Measurements from ENCODE around the gene MMRN2.
"Not testable (repeated sequence)": the region's sequence is repeated elsewhere in the genome, so short reads cannot be mapped to it uniquely, and the experiment has no call there.

MMRN2 gene

DNA sequence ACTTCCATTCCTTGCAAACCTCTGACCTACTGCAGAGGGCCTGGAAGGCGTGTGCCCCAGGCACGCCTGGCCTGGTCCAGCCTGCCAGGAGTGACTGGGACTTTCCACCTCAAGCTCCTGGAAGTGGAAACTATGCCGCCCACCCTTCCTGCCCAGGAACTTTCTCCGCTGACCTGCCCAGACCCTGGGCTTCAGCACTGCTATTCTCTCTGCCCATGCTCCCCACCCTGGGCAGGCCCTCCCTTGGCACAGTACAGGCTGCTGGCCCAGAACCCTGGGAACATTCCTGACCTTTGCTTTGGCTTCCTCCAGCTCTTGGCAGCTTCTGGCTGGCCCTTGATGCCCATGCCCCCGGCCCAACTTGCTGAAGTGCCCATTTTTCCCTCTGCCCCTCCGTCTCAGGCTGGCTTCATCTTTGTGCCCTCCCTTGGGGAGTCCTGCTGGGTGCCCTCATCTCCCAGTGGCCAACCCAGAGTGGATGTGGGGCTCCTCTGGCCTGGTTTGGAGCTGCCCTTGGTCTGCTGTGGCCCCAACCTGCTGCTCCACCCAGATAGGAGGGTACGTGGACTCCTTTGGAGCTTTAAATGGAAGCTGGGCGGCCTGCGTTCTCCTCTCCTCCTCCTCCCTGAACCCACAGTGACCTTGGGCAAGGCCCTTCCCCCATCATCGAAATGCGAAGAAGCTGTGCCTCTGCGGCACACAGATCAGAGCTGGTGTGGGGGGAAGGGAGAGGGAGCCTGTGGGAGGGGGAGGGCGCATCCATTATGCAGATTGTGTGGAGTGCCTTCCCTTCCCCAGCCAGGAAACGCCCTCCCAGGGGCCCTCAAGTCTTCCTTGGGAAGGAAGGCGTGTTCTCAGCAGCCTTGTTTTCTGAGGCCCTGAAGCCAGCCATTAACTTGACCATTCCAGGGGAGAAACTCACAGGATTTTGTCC, 3.4 kb downstream of the MMRN2 start:
- no peaks in the 10 kb centered on the region for H3K27me3 ChIP-seq (ENCODE audit: control insufficient read depth in 1 of 2, insufficient read depth in 1 of 2, low read length in 2 of 2)
- H2BK12ac ChIP-seq (ENCODE audit: low read length in 2 of 2): peak overlapping the region; percentile 97 to 98
- H2BK120ac ChIP-seq (ENCODE audit: low read depth, low read length): peak overlapping the region; percentile 91
- peak overlapping the region in 1 of 2 experiments; percentile 55 for H3K14ac ChIP-seq (ENCODE audit: low read length in 2 of 2)
- peak overlapping the region; percentile 90 to 98 for H3K18ac ChIP-seq (ENCODE audit: low read depth in 1 of 2, low read length in 2 of 2)
- peak overlapping the region; percentile 58 for H2BK15ac ChIP-seq (ENCODE audit: low read depth, poor library complexity, severe bottlenecking)
- H3K4ac ChIP-seq (ENCODE audit: low read depth in 1 of 2, low read length in 2 of 2): peak overlapping the region; percentile 82 to 97
- H2AFZ ChIP-seq (ENCODE audit: low read depth, low read length): peak overlapping the region; percentile 78
- peak overlapping the region; percentile 95 for H4K8ac ChIP-seq (ENCODE audit: low read length)
- H3K79me1 ChIP-seq (replicated peaks; ENCODE audit: low read length, poor library complexity, severe bottlenecking): no peaks in the 10 kb centered on the region
- H3K9me3 ChIP-seq (ENCODE audit: control insufficient read depth, low read length): no peaks in the 10 kb centered on the region
- peak overlapping the region in 1 of 2 experiments; percentile 57 for H3K23ac ChIP-seq (ENCODE audit: low read length in 2 of 2)
- no peaks in the 10 kb centered on the region for H3K36me3 ChIP-seq (ENCODE audit: control insufficient read depth in 1 of 2, insufficient read depth in 2 of 2, low read depth in 1 of 2, low read length in 2 of 2)
- peak overlapping the region; percentile 98 for H4K91ac ChIP-seq (ENCODE audit: low read length)
- no peak overlapping the region for H2BK5ac ChIP-seq (ENCODE audit: low read depth, low read length, poor library complexity, severe bottlenecking)
- H3K27ac ChIP-seq (ENCODE audit: low read length, poor library complexity, severe bottlenecking): no peak overlapping the region
- DNase-seq: peak; percentile 92
- peaks cover 17% of the 10 kb centered on the region for H3K4me1 ChIP-seq (ENCODE audit: control insufficient read depth, insufficient read depth, low read depth, low read length)
- H3K4me2 ChIP-seq (ENCODE audit: low read length, poor library complexity, severe bottlenecking): no peak overlapping the region
- peak overlapping the region; percentile 68 for H3K9ac ChIP-seq (ENCODE audit: low read length)
- no peak overlapping the region for H2AK5ac ChIP-seq (ENCODE audit: low read length, severe bottlenecking)
- peak overlapping the region in 1 of 2 experiments; percentile 22 for H3K4me3 ChIP-seq (ENCODE audit: insufficient read depth in 1 of 2, low read depth in 1 of 2, low read length in 2 of 2)
- WGBS: 55% methylated on average over 10 of the region's 15 CpGs

- not testable (repeated sequence) for H2BK12ac ChIP-seq (ENCODE audit: low read length in 2 of 2); H4K91ac ChIP-seq (ENCODE audit: low read length); H2BK5ac ChIP-seq (ENCODE audit: low read depth, low read length, poor library complexity, severe bottlenecking); H2BK15ac ChIP-seq (ENCODE audit: low read depth, poor library complexity, severe bottlenecking); H3K9ac ChIP-seq (ENCODE audit: low read length); H3K27ac ChIP-seq (ENCODE audit: low read length, poor library complexity, severe bottlenecking); DNase-seq; H2BK120ac ChIP-seq (ENCODE audit: low read depth, low read length); H3K27me3 ChIP-seq (ENCODE audit: control insufficient read depth in 1 of 2, insufficient read depth in 1 of 2, low read length in 2 of 2); H2AFZ ChIP-seq (ENCODE audit: low read depth, low read length); H3K36me3 ChIP-seq (ENCODE audit: control insufficient read depth in 1 of 2, insufficient read depth in 2 of 2, low read depth in 1 of 2, low read length in 2 of 2); H4K8ac ChIP-seq (ENCODE audit: low read length); H2AK5ac ChIP-seq (ENCODE audit: low read length, severe bottlenecking); H3K4me2 ChIP-seq (ENCODE audit: low read length, poor library complexity, severe bottlenecking); H3K4me3 ChIP-seq (ENCODE audit: insufficient read depth in 1 of 2, low read depth in 1 of 2, low read length in 2 of 2); H3K79me1 ChIP-seq (replicated peaks; ENCODE audit: low read length, poor library complexity, severe bottlenecking); H3K23ac ChIP-seq (ENCODE audit: low read length in 2 of 2); H3K9me3 ChIP-seq (ENCODE audit: control insufficient read depth, low read length); H3K4ac ChIP-seq (ENCODE audit: low read depth in 1 of 2, low read length in 2 of 2); H3K18ac ChIP-seq (ENCODE audit: low read depth in 1 of 2, low read length in 2 of 2); H3K14ac ChIP-seq (ENCODE audit: low read length in 2 of 2)
- 99% methylated on average over 10 of the region's 10 CpGs for WGBS
- H3K4me1 ChIP-seq (ENCODE audit: control insufficient read depth, insufficient read depth, low read depth, low read length): peaks cover 11% of the 10 kb centered on the region
Observed at GRCh38 chr10:86952697-86953096, 4.7 kb downstream of the MMRN2 start.

GRCh38 chr10:86952106-86952505, 5.3 kb downstream of the MMRN2 start:
- H3K18ac ChIP-seq (ENCODE audit: low read depth in 1 of 2, low read length in 2 of 2): no peak overlapping the region
- H2BK120ac ChIP-seq (ENCODE audit: low read depth, low read length): no peak overlapping the region

GRCh38 chr10:86951184-86951761, 6.1 kb downstream of the MMRN2 start:
- H2AFZ ChIP-seq (ENCODE audit: low read depth, low read length): no peak overlapping the region
- H3K9me3 ChIP-seq (ENCODE audit: control insufficient read depth, low read length): no peaks in the 10 kb centered on the region
- peaks cover 0 to 8% of the 10 kb centered on the region in 2 experiments for H3K27me3 ChIP-seq (ENCODE audit: control insufficient read depth in 1 of 2, insufficient read depth in 1 of 2, low read length in 2 of 2)
- H3K9ac ChIP-seq (ENCODE audit: low read length): no peak overlapping the region
- no peak overlapping the region for H3K23ac ChIP-seq (ENCODE audit: low read length in 2 of 2)
- H3K4me1 ChIP-seq (ENCODE audit: control insufficient read depth, insufficient read depth, low read depth, low read length): peaks cover 11% of the 10 kb centered on the region
- no peak overlapping the region for H2BK12ac ChIP-seq (ENCODE audit: low read length in 2 of 2)
- DNase-seq: no peak
- no peak overlapping the region for H2BK120ac ChIP-seq (ENCODE audit: low read depth, low read length)
- H2BK15ac ChIP-seq (ENCODE audit: low read depth, poor library complexity, severe bottlenecking): no peak overlapping the region
- H4K8ac ChIP-seq (ENCODE audit: low read length): no peak overlapping the region
- no peak overlapping the region for H2BK5ac ChIP-seq (ENCODE audit: low read depth, low read length, poor library complexity, severe bottlenecking)
- H4K91ac ChIP-seq (ENCODE audit: low read length): no peak overlapping the region
- H3K79me1 ChIP-seq (replicated peaks; ENCODE audit: low read length, poor library complexity, severe bottlenecking): no peaks in the 10 kb centered on the region
- H3K4me2 ChIP-seq (ENCODE audit: low read length, poor library complexity, severe bottlenecking): no peak overlapping the region
- H3K4ac ChIP-seq (ENCODE audit: low read depth in 1 of 2, low read length in 2 of 2): no peak overlapping the region
- H3K4me3 ChIP-seq (ENCODE audit: insufficient read depth in 1 of 2, low read depth in 1 of 2, low read length in 2 of 2): no peak overlapping the region
- H3K14ac ChIP-seq (ENCODE audit: low read length in 2 of 2): no peak overlapping the region
- H3K36me3 ChIP-seq (ENCODE audit: control insufficient read depth in 1 of 2, insufficient read depth in 2 of 2, low read depth in 1 of 2, low read length in 2 of 2): no peaks in the 10 kb centered on the region
- H3K18ac ChIP-seq (ENCODE audit: low read depth in 1 of 2, low read length in 2 of 2): no peak overlapping the region
- no peak overlapping the region for H3K27ac ChIP-seq (ENCODE audit: low read length, poor library complexity, severe bottlenecking)
- no peak overlapping the region for H2AK5ac ChIP-seq (ENCODE audit: low read length, severe bottlenecking)

More at GRCh38 chr10:86952106-86952505, 5.3 kb downstream of the MMRN2 start:
- H3K9me3 ChIP-seq (ENCODE audit: control insufficient read depth, low read length): no peaks in the 10 kb centered on the region
- H3K14ac ChIP-seq (ENCODE audit: low read length in 2 of 2): no peak overlapping the region
- H3K79me1 ChIP-seq (replicated peaks; ENCODE audit: low read length, poor library complexity, severe bottlenecking): no peaks in the 10 kb centered on the region
- no peak overlapping the region for H4K91ac ChIP-seq (ENCODE audit: low read length)
- H3K27me3 ChIP-seq (ENCODE audit: control insufficient read depth in 1 of 2, insufficient read depth in 1 of 2, low read length in 2 of 2): peaks cover 0 to under 1% of the 10 kb centered on the region in 2 experiments
- no peak overlapping the region for H4K8ac ChIP-seq (ENCODE audit: low read length)
- no peak overlapping the region for H2AK5ac ChIP-seq (ENCODE audit: low read length, severe bottlenecking)
- no peak overlapping the region for H3K23ac ChIP-seq (ENCODE audit: low read length in 2 of 2)
- peak overlapping the region; percentile 6 for H2BK15ac ChIP-seq (ENCODE audit: low read depth, poor library complexity, severe bottlenecking)
- no peak overlapping the region for H2AFZ ChIP-seq (ENCODE audit: low read depth, low read length)
- peaks cover 11% of the 10 kb centered on the region for H3K4me1 ChIP-seq (ENCODE audit: control insufficient read depth, insufficient read depth, low read depth, low read length)
- whole genome bisulfite sequencing: 98% methylated on average over 7 of the region's 7 CpGs
- H3K4ac ChIP-seq (ENCODE audit: low read depth in 1 of 2, low read length in 2 of 2): no peak overlapping the region
- no peak overlapping the region for H3K9ac ChIP-seq (ENCODE audit: low read length)
- DNase-seq: no peak
- H3K4me3 ChIP-seq (ENCODE audit: insufficient read depth in 1 of 2, low read depth in 1 of 2, low read length in 2 of 2): no peak overlapping the region
- no peak overlapping the region for H2BK12ac ChIP-seq (ENCODE audit: low read length in 2 of 2)
- H3K27ac ChIP-seq (ENCODE audit: low read length, poor library complexity, severe bottlenecking): no peak overlapping the region
- no peaks in the 10 kb centered on the region for H3K36me3 ChIP-seq (ENCODE audit: control insufficient read depth in 1 of 2, insufficient read depth in 2 of 2, low read depth in 1 of 2, low read length in 2 of 2)
- H2BK5ac ChIP-seq (ENCODE audit: low read depth, low read length, poor library complexity, severe bottlenecking): no peak overlapping the region
- H3K4me2 ChIP-seq (ENCODE audit: low read length, poor library complexity, severe bottlenecking): no peak overlapping the region

All from mesenchymal stem cell (in vitro differentiated cells and primary cell).